Uterus (tissue), 4 donors: ENCODE data around the gene CHMP6. TPM values are rescaled to one million over a fixed set of nuclear protein-coding genes. Genes with fewer than 3 reads are reported as not detected.

Experiments used
- DNase-seq, 2 donors: peaks; one replicate each; pipeline ENCODE4 v3.0.0-alpha.2; 2019 to 2020
- H3K27ac ChIP-seq, 2 donors: fragments of 200-600 bp; sonication (generic); 1 replicate in 1 of 2; 2 replicates in 1 of 2; pipeline ENCODE4 v1.5.1; 2016 to 2018
- H3K27me3 ChIP-seq, 2 donors: fragments of 200-600 bp; sonication (generic); one replicate each; pipeline ENCODE4 v1.5.1; 2018 to 2019; ENCODE audit warnings: control low read depth in 1 of 2
- H3K36me3 ChIP-seq, 2 donors: fragments of 200-600 bp; sonication (generic); one replicate each; pipeline ENCODE4 v1.5.1; 2019; ENCODE audit warnings: control low read depth in 1 of 2
- H3K4me1 ChIP-seq, 2 donors: fragments of 200-600 bp; sonication (generic); one replicate each; pipeline ENCODE4 v1.5.1; 2018 to 2019; ENCODE audit warnings: control low read depth in 1 of 2
- H3K4me3 ChIP-seq, 2 donors: fragments of 200-600 bp; sonication (generic); 1 replicate in 1 of 2; 2 replicates in 1 of 2; pipeline ENCODE4 v1.5.1; 2018 to 2019; ENCODE audit warnings: mild to moderate bottlenecking in 1 of 2
- H3K9me3 ChIP-seq, 2 donors: fragments of 200-600 bp; sonication (generic); one replicate each; pipeline ENCODE4 v1.5.1; 2019; ENCODE audit warnings: control low read depth in 1 of 2
- POLR2A ChIP-seq, 2 donors: fragments of 450-650 bp; IDR thresholded peaks; one replicate each; pipeline ENCODE4 v1.6.1; 2016; ENCODE audit warnings: antibody characterized with exemption in 2 of 2, mild to moderate bottlenecking in 1 of 2, moderate library complexity in 1 of 2
- intact Hi-C: fragments of 100-400 bp; cut with DNase I; formaldehyde crosslinking; loops from one replicate; pipeline ENCODE4 v1.15.1; 2023; ENCODE audit warnings: low total_unique reads
- total RNA-seq, 4 donors: library from RNA; depleted of rRNA in 3 of 4; stranded (reverse); fragments of >200 nt in 3 of 4; gene quantifications; one replicate each; pipeline versions ENCODE4 v1.1.0 to v1.2.4, GENCODE V29; 2014 to 2023
- TF ChIP-seq, protein P1 (sequence below), 4 experiments: fragments of 200-600 bp in 2 of 4; fragments of 450-650 bp in 2 of 4; sonication (generic) in 2 of 4; IDR thresholded peaks; one replicate each; pipeline ENCODE4 v1.5.1; 2016 to 2019; ENCODE audit warnings: antibody characterized with exemption in 4 of 4, mild to moderate bottlenecking in 2 of 4, moderate library complexity in 1 of 4
- donor health status: DM: yes; HTN: yes; CAD: no.

Gene CHMP6
- total RNA-seq, 4 donors from 2014 or later = 3.6 to 33.2 (median 19.8) TPM

DNA sequence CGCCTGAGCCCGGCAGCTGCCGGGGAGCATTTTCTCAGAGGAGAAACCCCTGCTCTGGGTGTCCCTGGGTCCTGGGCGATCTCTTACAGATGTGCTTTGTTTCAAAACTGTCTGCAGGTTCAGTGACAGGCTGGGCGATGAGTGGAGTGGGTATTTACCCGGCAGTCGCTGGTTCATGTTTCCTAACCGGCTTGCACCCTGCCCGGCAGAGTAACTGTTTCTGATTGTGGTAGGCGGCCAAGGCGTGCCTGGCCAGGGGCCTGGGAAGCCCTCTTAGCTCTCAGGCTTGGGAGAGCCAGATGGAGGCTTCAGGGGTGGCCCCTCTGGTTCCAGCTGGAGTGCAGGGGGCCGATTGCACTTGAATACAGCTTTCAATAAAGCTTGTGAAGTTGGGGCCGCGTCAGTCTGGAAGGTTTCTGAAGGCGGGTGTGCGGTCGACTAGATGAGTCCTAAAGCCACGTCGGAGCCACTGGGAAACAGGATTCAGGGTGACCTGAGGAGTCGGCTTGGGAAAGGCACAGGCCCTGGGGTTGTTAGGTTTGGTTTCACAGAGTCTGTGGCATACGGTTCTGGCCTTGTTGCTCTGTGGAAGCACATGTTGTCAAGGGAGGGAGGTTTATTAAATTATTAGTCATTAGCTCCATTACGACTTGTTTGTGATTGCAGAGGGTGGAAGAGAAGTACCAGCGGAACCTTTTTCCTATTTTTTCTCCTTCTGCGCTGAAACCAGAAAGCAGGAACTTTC lies 44.7 kb downstream of the CHMP6 start:
- H3K27me3 ChIP-seq = no peaks in the 10 kb centered on the region
- peak overlapping the region in 1 of 2 donors; percentile 72 for H3K4me3 ChIP-seq
- H3K4me1 ChIP-seq = peaks cover 3 to 13% of the 10 kb centered on the region in 2 donors
- TF ChIP-seq, protein P1, sequence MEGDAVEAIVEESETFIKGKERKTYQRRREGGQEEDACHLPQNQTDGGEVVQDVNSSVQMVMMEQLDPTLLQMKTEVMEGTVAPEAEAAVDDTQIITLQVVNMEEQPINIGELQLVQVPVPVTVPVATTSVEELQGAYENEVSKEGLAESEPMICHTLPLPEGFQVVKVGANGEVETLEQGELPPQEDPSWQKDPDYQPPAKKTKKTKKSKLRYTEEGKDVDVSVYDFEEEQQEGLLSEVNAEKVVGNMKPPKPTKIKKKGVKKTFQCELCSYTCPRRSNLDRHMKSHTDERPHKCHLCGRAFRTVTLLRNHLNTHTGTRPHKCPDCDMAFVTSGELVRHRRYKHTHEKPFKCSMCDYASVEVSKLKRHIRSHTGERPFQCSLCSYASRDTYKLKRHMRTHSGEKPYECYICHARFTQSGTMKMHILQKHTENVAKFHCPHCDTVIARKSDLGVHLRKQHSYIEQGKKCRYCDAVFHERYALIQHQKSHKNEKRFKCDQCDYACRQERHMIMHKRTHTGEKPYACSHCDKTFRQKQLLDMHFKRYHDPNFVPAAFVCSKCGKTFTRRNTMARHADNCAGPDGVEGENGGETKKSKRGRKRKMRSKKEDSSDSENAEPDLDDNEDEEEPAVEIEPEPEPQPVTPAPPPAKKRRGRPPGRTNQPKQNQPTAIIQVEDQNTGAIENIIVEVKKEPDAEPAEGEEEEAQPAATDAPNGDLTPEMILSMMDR (IDR thresholded peaks at IDR 0.05) = no peak
- intact Hi-C loops = no loop called here
- no peaks in the 10 kb centered on the region for H3K9me3 ChIP-seq
- H3K36me3 ChIP-seq = no peaks in the 10 kb centered on the region
- no peak for DNase-seq
- peak overlapping the region; percentile 17 to 71 for H3K27ac ChIP-seq

DNA sequence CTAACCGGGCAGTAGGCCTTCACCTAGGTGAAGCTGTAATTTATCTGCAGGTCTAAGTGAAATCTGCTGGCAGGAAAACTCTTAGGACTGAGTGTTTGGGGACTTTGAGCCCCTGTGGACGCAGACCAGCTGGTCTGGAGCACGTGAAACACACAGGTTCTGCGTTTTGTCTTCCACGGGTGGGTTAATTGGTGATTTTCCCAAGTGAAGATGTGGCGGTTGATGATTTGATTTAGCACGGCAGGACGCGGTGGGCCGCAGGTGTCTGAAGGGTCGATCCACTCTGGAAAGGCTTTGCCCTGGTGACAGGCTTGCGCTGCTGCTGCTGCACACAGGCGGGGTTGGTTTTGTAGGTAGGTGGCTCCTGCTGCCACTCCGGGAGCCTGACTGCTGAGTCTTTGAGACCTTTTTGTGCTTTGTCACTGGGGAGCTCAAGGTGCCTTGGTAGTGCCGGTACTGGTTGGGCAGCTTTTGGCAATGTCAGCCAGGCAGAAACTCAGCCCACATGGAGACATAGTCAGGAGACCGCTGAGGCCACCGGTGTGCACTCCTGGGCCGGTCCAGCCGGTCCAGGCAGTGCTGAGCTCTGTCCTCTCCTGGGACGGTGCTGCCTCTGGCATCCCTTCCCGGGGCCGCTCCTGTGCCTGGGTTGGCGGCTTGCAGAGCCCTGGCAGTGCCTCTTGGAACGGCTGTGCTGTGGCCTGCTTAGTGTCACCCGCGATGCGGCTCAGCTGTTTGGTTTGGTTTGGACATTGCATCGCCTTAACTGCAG lies 45.6 kb downstream of the CHMP6 start:
- peaks cover 3 to 13% of the 10 kb centered on the region in 2 donors for H3K4me1 ChIP-seq
- no peaks in the 10 kb centered on the region for H3K36me3 ChIP-seq
- TF ChIP-seq, protein P1 (IDR thresholded peaks at IDR 0.05) = no peak
- TF ChIP-seq POLR2A (IDR thresholded peaks at IDR 0.05) = no peak
- no peaks in the 10 kb centered on the region for H3K9me3 ChIP-seq
- DNase-seq = no peak
- no peaks in the 10 kb centered on the region for H3K27me3 ChIP-seq
- H3K4me3 ChIP-seq = no peak overlapping the region
- H3K27ac ChIP-seq = no peak overlapping the region
- intact Hi-C loops = no loop called here

DNA sequence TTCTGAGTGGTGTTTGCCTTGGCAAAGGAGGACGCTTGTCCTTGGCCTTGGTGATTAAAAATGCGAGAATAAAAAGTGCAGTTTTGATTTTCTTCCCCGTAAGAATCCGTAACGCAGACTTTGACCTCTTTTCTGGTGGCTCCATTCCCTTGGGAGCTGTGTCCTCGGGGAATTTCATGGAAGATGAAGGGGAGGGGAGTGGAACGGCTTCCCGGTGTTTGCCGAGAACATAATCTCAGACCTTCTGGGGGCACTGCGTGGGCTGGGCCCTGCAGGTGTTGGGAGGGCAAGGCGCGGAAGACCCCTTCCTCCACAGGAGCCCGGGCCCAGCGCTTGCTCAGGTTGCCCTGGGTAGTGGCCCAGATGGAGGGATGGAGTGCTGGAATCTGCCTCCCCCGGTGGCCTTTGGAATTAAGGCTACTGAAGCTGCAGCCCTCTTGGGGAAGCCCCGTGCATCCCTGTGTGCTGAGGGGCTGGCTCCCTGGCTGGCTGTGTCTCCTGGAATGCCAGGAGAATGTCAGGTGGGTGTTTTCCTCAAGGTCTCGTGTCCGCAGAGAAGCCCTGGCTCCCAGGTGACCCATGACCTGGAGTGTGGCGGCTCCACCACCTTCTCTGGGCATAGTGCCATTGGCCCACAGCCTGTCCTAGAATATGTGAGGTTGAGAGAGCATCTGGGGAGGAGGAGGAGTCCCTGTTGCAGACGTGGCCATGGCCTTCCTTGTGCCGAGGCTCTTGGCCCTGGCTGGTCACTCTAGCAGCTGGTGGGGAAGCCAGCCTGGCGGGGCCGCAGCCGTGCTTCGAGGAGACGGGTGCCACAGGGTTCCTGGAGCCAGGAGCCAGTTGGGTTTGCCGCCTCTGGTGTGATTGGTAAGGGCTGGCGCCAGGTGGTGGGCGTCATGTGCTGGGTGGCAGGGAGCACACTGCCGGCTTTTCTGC lies 46.4 kb downstream of the CHMP6 start:
- H3K27ac ChIP-seq = no peak overlapping the region
- intact Hi-C loops = no loop called here
- no peak overlapping the region for H3K4me3 ChIP-seq

DNA sequence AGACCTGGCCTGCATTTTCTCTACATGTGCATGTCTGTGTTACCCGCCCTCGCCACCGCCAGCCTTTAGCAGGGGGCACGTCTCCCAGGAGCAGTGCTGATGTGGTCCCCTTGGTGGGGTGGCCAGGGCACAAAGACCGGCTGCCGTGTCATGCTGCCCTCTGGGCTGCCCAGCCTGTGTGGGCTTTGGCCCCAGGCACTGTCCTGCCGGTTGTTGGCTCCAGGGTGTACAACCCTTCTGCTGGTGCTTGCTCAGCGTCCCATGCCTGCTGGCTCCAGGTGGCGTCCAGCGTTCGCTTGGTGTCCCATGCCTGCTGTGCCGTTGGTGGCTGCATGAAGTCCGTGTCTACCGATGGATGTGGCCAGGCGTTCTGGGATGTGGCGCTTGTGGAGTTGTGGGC lies 47.5 kb downstream of the CHMP6 start:
- Histone ChIP-seq H3K36me3 (no peaks in the 10 kb centered on the region), H3K27ac (no peak overlapping the region), H3K4me1 (peaks cover 3 to 6% of the 10 kb centered on the region in 2 donors), H3K4me3 (no peak overlapping the region), H3K27me3 (no peaks in the 10 kb centered on the region), H3K9me3 (no peaks in the 10 kb centered on the region)
- no peak for DNase-seq
- TF ChIP-seq POLR2A (IDR thresholded peaks at IDR 0.05) = no peak
- TF ChIP-seq, protein P1 (IDR thresholded peaks at IDR 0.05) = no peak
- intact Hi-C loops = no loop called here

More for the DNA sequence above, 46.4 kb downstream of the CHMP6 start:
- Histone ChIP-seq H3K27me3 (no peaks in the 10 kb centered on the region), H3K36me3 (no peaks in the 10 kb centered on the region), H3K9me3 (no peaks in the 10 kb centered on the region), H3K4me1 (peaks cover 3 to 13% of the 10 kb centered on the region in 2 donors)
- no peak for DNase-seq
- TF ChIP-seq, protein P1 (IDR thresholded peaks at IDR 0.05) = no peak
- no peak for TF ChIP-seq POLR2A (IDR thresholded peaks at IDR 0.05)
